GM21528 (cell line): ENCODE measurements around the gene GYPC.

Source experiments
- ATAC-seq: cut with Tn5 transposase; IDR thresholded peaks from one replicate; pipeline ENCODE4 v1.9.1; 2021; ENCODE audit warnings: mild to moderate bottlenecking, moderate library complexity; ENCODE audit not compliant: unreplicated experiment, low FRiP score

The GYPC gene

GRCh38 chr2:126722081-126722480 lies 66.1 kb downstream of the GYPC start:
- no peak for ATAC-seq

GRCh38 chr2:126722546-126722945 lies 66.6 kb downstream of the GYPC start:
- ATAC-seq: no peak

GRCh38 chr2:126723281-126723815 lies 67.4 kb downstream of the GYPC start:
- no peak for ATAC-seq

- ATAC-seq: no peak
These were observed 69.6 kb downstream of the GYPC start for GRCh38 chr2:126725580-126725979.

- ATAC-seq: no peak
These were observed 73.9 kb downstream of the GYPC start for GRCh38 chr2:126729896-126730295.

GRCh38 chr2:126730655-126731054 lies 74.7 kb downstream of the GYPC start:
- ATAC-seq: no peak

- no peak for ATAC-seq
These were observed 75.4 kb downstream of the GYPC start for GRCh38 chr2:126731353-126731752.

- no peak for ATAC-seq
These were observed 76.8 kb downstream of the GYPC start for GRCh38 chr2:126732682-126733245.

- no peak for ATAC-seq
These were observed 77.8 kb downstream of the GYPC start for GRCh38 chr2:126733795-126734194.

GRCh38 chr2:126736133-126736874 lies 80.3 kb downstream of the GYPC start:
- no peak for ATAC-seq

- no peak for ATAC-seq
These were observed 83.2 kb downstream of the GYPC start for GRCh38 chr2:126739141-126739540.

GRCh38 chr2:126744640-126745039 lies 88.7 kb downstream of the GYPC start:
- no peak for ATAC-seq
